ENCODE data around the gene FAM118B.

The FAM118B gene

GRCh38 chr11:126214441-126214840 lies 2.9 kb downstream of the FAM118B start:
- TF ChIP-seq CTCF (IDR thresholded peaks at IDR 0.05): no peak

GRCh38 chr11:126214841-126215240 lies 3.3 kb downstream of the FAM118B start:
- no peak for TF ChIP-seq CTCF (IDR thresholded peaks at IDR 0.05)

GRCh38 chr11:126216526-126217305 lies 5.1 kb downstream of the FAM118B start:
- no peak for TF ChIP-seq CTCF (IDR thresholded peaks at IDR 0.05)

- no peak for TF ChIP-seq CTCF (IDR thresholded peaks at IDR 0.05)
Observed at GRCh38 chr11:126217491-126217890, 5.9 kb downstream of the FAM118B start.

- no peak for TF ChIP-seq CTCF (IDR thresholded peaks at IDR 0.05)
Observed at GRCh38 chr11:126219547-126219946, 8.0 kb downstream of the FAM118B start.

GRCh38 chr11:126224647-126225294 lies 13.2 kb downstream of the FAM118B start:
- TF ChIP-seq CTCF (IDR thresholded peaks at IDR 0.05): no peak

GRCh38 chr11:126225295-126225665 lies 13.7 kb downstream of the FAM118B start:
- no peak for TF ChIP-seq CTCF (IDR thresholded peaks at IDR 0.05)

All from LNCAP (cell line).